WTC11 (cell line): ENCODE data around the gene SSB. TPM values are rescaled to one million over a fixed set of nuclear protein-coding genes. Genes with fewer than 3 reads are reported as not detected.
"Not testable (repeated sequence)": the region's sequence is repeated elsewhere in the genome, so short reads cannot be mapped to it uniquely, and the experiment has no call there.

Source experiments
- ATAC-seq: fragments of 200-7000 bp; cut with Tn5 transposase; 2 replicates; pipeline ENCODE4 v1.10.0; 2021; ENCODE audit warnings: mild to moderate bottlenecking, moderate library complexity
- CTCF ChIA-PET: fragments of 300-600 bp; sonication (Branson Sonifier 250); formaldehyde crosslinking; loops from one replicate; lab custom pipeline; 2021; ENCODE audit warnings: antibody characterized with exemption; lab: Charles Lee
- POLR2A ChIA-PET: fragments of 350-600 bp; sonication (Branson Sonifier 250); formaldehyde crosslinking; loops from one replicate; lab custom pipeline; 2021; ENCODE audit warnings: antibody characterized with exemption; lab: Charles Lee
- DNase-seq: peaks from one replicate; pipeline ENCODE4 v3.0.0; 2021; ENCODE audit warnings: low spot score
- H3K27ac Mint-ChIP-seq: 2 replicates; pipeline ENCODE4 v1.8.0; 2021; ENCODE audit warnings: mixed read lengths
- H3K27me3 Mint-ChIP-seq: 2 replicates; pipeline ENCODE4 v1.8.0; 2021; ENCODE audit warnings: low read depth, mild to moderate bottlenecking, moderate library complexity, mixed read lengths
- H3K36me3 Mint-ChIP-seq: 2 replicates; pipeline ENCODE4 v1.8.0; 2021; ENCODE audit warnings: mixed read lengths
- H3K4me1 Mint-ChIP-seq: 2 replicates; pipeline ENCODE4 v1.8.0; 2022; ENCODE audit warnings: mixed read lengths
- H3K4me3 Mint-ChIP-seq: 2 replicates; pipeline ENCODE4 v1.8.0; 2021; ENCODE audit warnings: mild to moderate bottlenecking, moderate library complexity, mixed read lengths
- H3K9me3 Mint-ChIP-seq: 2 replicates; pipeline ENCODE4 v1.8.0; 2021; ENCODE audit warnings: mixed read lengths
- ATF1 ChIP-seq: sonication (generic); formaldehyde crosslinking; IDR thresholded peaks from 2 replicates; pipeline ENCODE4 v1.8.1; 2023; ENCODE audit warnings: mild to moderate bottlenecking, moderate library complexity, missing genetic modification reagents
- ATF2 ChIP-seq: sonication (generic); formaldehyde crosslinking; IDR thresholded peaks from 2 replicates; pipeline ENCODE4 v1.8.1; 2022; ENCODE audit warnings: low read depth, missing genetic modification reagents, borderline replicate concordance
- CBFB ChIP-seq: sonication (generic); formaldehyde crosslinking; IDR thresholded peaks from 2 replicates; pipeline ENCODE4 v1.8.1; 2022; ENCODE audit warnings: mild to moderate bottlenecking, low read depth, missing genetic modification reagents
- CDX4 ChIP-seq: fragments of 250-450 bp; sonication (Bioruptor Pico); IDR thresholded peaks from 2 replicates; pipeline ENCODE4 v1.9.0; 2021; ENCODE audit warnings: moderate library complexity, mild to moderate bottlenecking, inconsistent platforms, borderline replicate concordance
- EMX1 ChIP-seq: fragments of 250-450 bp; sonication (Bioruptor Pico); IDR thresholded peaks from 2 replicates; pipeline ENCODE4 v1.8.0; 2021; ENCODE audit warnings: mild to moderate bottlenecking
- FOXP1 ChIP-seq: sonication (generic); formaldehyde crosslinking; IDR thresholded peaks from 2 replicates; pipeline ENCODE4 v1.8.0; 2022; ENCODE audit warnings: missing genetic modification reagents, mild to moderate bottlenecking, moderate library complexity, borderline replicate concordance
- GRHL2 ChIP-seq: fragments of 250-450 bp; sonication (Bioruptor Pico); IDR thresholded peaks from 2 replicates; pipeline ENCODE4 v1.8.0; 2022; ENCODE audit warnings: mild to moderate bottlenecking, moderate library complexity; ENCODE audit not compliant: insufficient replicate concordance, severe bottlenecking
- SOX15 ChIP-seq: fragments of 250-450 bp; sonication (Bioruptor Pico); IDR thresholded peaks from 2 replicates; pipeline ENCODE4 v1.9.0; 2021; ENCODE audit warnings: mild to moderate bottlenecking
- TEAD1 ChIP-seq: sonication (generic); formaldehyde crosslinking; IDR thresholded peaks from 2 replicates; pipeline ENCODE4 v1.8.0; 2022; ENCODE audit warnings: mild to moderate bottlenecking, missing genetic modification reagents
- TEAD4 ChIP-seq: sonication (generic); formaldehyde crosslinking; IDR thresholded peaks from 2 replicates; pipeline ENCODE4 v1.8.0; 2022; ENCODE audit warnings: mild to moderate bottlenecking, missing genetic modification reagents
- ZNF263 ChIP-seq: sonication (generic); formaldehyde crosslinking; IDR thresholded peaks from 2 replicates; pipeline ENCODE4 v1.8.1; 2022; ENCODE audit warnings: low read depth, mild to moderate bottlenecking, moderate library complexity, missing genetic modification reagents
- ZNF281 ChIP-seq: sonication (generic); formaldehyde crosslinking; IDR thresholded peaks from 2 replicates; pipeline ENCODE4 v1.8.0; 2023; ENCODE audit warnings: mild to moderate bottlenecking, missing genetic modification reagents
- ZNF532 ChIP-seq: fragments of 250-450 bp; sonication (Bioruptor Pico); IDR thresholded peaks from 2 replicates; pipeline ENCODE4 v1.9.0; 2021; ENCODE audit warnings: mild to moderate bottlenecking, borderline replicate concordance
- total RNA-seq: library from RNA; stranded (reverse); gene quantifications from 3 replicates; pipeline ENCODE4 v1.2.3, GENCODE V29; 2021

The SSB gene
- total RNA-seq, 1 experiment from 2014 or later: 235 TPM

DNA sequence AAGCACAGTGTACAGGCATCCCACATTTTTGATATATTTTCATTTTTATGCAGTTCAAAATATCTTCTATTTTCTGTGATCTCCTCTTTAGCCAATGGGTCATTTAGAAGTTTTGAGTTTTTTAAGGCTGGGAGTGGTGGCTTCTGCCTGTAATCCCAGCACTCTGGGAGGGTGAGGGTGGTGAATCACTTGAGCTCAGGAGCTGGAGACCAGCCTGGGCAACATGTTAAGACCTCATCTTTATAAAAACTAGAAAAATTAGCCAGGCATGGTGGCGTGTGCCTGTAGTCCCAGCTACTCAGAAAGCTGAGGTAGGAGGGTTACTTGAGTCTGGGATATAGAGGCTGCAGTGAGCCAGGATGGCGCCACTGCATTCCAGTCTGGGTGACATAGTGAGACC lies 46.3 kb downstream of the SSB start:
- POLR2A ChIA-PET: no interaction called here
- Mint-ChIP-seq H3K27ac (no peak overlapping the region), H3K27me3 (no peaks in the 10 kb centered on the region), H3K36me3 (peaks cover 20% of the 10 kb centered on the region), H3K4me3 (no peak overlapping the region), H3K9me3 (peaks cover 18% of the 10 kb centered on the region), H3K4me1 (peaks cover 9% of the 10 kb centered on the region)
- CTCF ChIA-PET: interaction anchor here (0.7 to 1.2 kb wide), 3 partner anchors 21 to 462 kb away, joined by 3 to 5 read pairs (median 4); partner anchors contain the start of gene METTL5
- DNase-seq (no peak), ATAC-seq (no peak)
- TF ChIP-seq EMX1 (CRISPR knock-in tag) (no peak), TEAD1 (CRISPR knock-in tag) (no peak), ZNF263 (no peak), ZNF532 (CRISPR knock-in tag) (no peak), ZNF281 (CRISPR knock-in tag) (no peak), GRHL2 (CRISPR knock-in tag) (no peak), CDX4 (CRISPR knock-in tag) (no peak), ATF2 (no peak), CBFB (CRISPR knock-in tag) (no peak), ATF1 (CRISPR knock-in tag) (no peak), SOX15 (CRISPR knock-in tag) (no peak), TEAD4 (CRISPR knock-in tag) (no peak), FOXP1 (CRISPR knock-in tag) (no peak)

GRCh38 chr2:169848959-169849693 lies 50.5 kb downstream of the SSB start:
- H3K27ac Mint-ChIP-seq: peak overlapping the region; percentile 21; the same call in 1 of the 2 replicates
- POLR2A ChIA-PET, H3K9me3 Mint-ChIP-seq: not testable (repeated sequence)

More at GRCh38 chr2:169848959-169849693, 50.5 kb downstream of the SSB start:
- H3K27me3 Mint-ChIP-seq, DNase-seq, H3K4me3 Mint-ChIP-seq, ATAC-seq, CTCF ChIA-PET: not testable (repeated sequence)
- peaks cover 14% of the 10 kb centered on the region for H3K36me3 Mint-ChIP-seq
- peaks cover 18% of the 10 kb centered on the region for H3K4me1 Mint-ChIP-seq
